DND-41 (cell line): ENCODE data around the gene CRTC3.
"Not testable (repeated sequence)": the region's sequence is repeated elsewhere in the genome, so short reads cannot be mapped to it uniquely, and the experiment has no call there.

Source experiments
- ATAC-seq: fragments of 200-7000 bp; cut with Tn5 transposase; 3 replicates; pipeline ENCODE4 v1.9.1; 2021; ENCODE audit warnings: low read depth; ENCODE audit not compliant: insufficient read depth
- DNase-seq: peaks from one replicate; pipeline ENCODE4 v3.0.0-alpha.2; 2020
- H2AFZ ChIP-seq: 2 replicates; pipeline ENCODE4 v1.6.0; 2012; ENCODE audit warnings: low read depth, low read length
- H3K27ac ChIP-seq: 2 replicates; pipeline ENCODE4 v1.5.1; 2012; ENCODE audit warnings: low read length, inconsistent platforms
- H3K27me3 ChIP-seq: fragments of 200-600 bp; sonication (generic); 2 replicates; pipeline ENCODE4 v1.6.0; 2012; ENCODE audit warnings: low read length, mild to moderate bottlenecking, inconsistent platforms; ENCODE audit not compliant: insufficient read depth, poor library complexity
- H3K36me3 ChIP-seq: 2 replicates; pipeline ENCODE4 v1.5.1; 2012; ENCODE audit warnings: low read length, inconsistent platforms; ENCODE audit not compliant: insufficient read depth
- H3K4me1 ChIP-seq: 2 replicates; pipeline ENCODE4 v1.5.1; 2012; ENCODE audit warnings: mild to moderate bottlenecking, low read length; ENCODE audit not compliant: insufficient read depth
- H3K4me2 ChIP-seq: 2 replicates; pipeline ENCODE4 v1.6.0; 2012; ENCODE audit warnings: mild to moderate bottlenecking, moderate library complexity, low read length, inconsistent platforms; ENCODE audit not compliant: insufficient read depth
- H3K4me3 ChIP-seq, 2 experiments: fragments of 200-600 bp in 1 of 2; shearing (Covaris generic) in 1 of 2; 2 replicates each; pipeline ENCODE4 v1.5.1; 2012 to 2016; ENCODE audit warnings: inconsistent platforms in 2 of 2, low read length in 2 of 2, mild to moderate bottlenecking in 2 of 2, low read depth in 1 of 2, moderate library complexity in 1 of 2
- H3K79me2 ChIP-seq: 2 replicates; pipeline ENCODE4 v1.6.0; 2012; ENCODE audit warnings: low read length, inconsistent platforms; ENCODE audit not compliant: insufficient read depth
- H3K9ac ChIP-seq: 2 replicates; pipeline ENCODE4 v1.6.0; 2012; ENCODE audit warnings: low read depth, mild to moderate bottlenecking, inconsistent platforms, low read length, moderate library complexity
- H3K9me3 ChIP-seq: 2 replicates; pipeline ENCODE4 v1.5.1; 2012; ENCODE audit warnings: low read length, moderate library complexity, mild to moderate bottlenecking, inconsistent platforms; ENCODE audit not compliant: insufficient read depth, severe bottlenecking
- H4K20me1 ChIP-seq: 2 replicates; pipeline ENCODE4 v1.6.0; 2012; ENCODE audit warnings: low read length; ENCODE audit not compliant: insufficient read depth
- EZH2 ChIP-seq: IDR thresholded peaks from 3 replicates; pipeline ENCODE4 v1.6.1; 2012; ENCODE audit warnings: borderline replicate concordance, low read depth, mild to moderate bottlenecking, moderate library complexity, low read length, inconsistent platforms; ENCODE audit not compliant: severe bottlenecking
- TF ChIP-seq, protein P1 (sequence below): IDR thresholded peaks from 2 replicates; pipeline ENCODE4 v1.5.1; 2012; ENCODE audit warnings: borderline replicate concordance, low read length, moderate library complexity, mild to moderate bottlenecking; ENCODE audit not compliant: poor library complexity, severe bottlenecking; ENCODE audit errors: extremely low read depth

CRTC3 gene

DNA sequence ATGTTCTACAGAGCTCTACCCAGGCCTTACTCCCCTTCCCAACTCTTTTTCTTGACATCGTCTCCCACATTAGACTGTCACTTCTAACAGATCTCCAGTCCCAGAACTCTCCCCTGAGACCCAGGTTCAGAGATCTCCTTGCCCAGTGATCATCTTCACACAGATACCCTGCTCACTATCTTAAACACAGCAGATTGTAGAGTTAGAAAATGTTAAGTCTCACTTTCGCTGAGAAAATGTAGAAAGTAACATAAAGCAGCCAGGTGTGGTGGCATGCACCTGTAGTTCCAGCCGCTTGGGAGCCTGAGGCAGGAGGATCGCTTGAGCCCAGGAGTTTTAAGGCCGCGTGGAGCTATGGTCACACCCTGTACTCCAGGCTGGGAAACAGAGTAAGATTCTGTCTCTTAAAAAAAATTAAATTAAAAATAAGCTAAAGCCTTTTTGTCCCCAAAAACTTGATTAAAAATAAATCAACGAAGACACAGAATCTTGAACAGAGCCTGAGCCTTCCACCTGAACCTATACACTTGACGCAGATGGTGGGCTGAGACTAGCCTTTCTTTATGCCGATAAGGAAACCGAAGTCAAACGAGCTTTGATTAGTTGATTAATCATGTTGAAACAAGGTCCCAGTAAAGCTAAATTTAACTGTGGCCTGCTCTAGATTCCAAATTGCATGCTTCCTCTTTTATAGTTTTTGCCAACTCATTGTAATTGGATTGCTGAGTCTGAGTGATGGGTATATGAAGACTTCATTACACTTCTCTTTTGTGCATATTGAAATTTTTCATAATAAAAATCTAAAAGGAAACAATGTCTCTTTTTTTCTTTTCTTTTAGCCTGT is 156.1 kb downstream of the CRTC3 start:
- ATAC-seq: peak; percentile 6; the same call in 1 of the 3 replicates
- no peak for DNase-seq
- H3K4me2 ChIP-seq: peak overlapping the region; percentile 24; the same call in 1 of the 2 replicates
- H3K27ac ChIP-seq: peak overlapping the region; percentile 87
- H3K9me3 ChIP-seq: no peaks in the 10 kb centered on the region
- H3K27me3 ChIP-seq: no peaks in the 10 kb centered on the region
- H3K79me2 ChIP-seq: no peaks in the 10 kb centered on the region
- TF ChIP-seq, protein P1, sequence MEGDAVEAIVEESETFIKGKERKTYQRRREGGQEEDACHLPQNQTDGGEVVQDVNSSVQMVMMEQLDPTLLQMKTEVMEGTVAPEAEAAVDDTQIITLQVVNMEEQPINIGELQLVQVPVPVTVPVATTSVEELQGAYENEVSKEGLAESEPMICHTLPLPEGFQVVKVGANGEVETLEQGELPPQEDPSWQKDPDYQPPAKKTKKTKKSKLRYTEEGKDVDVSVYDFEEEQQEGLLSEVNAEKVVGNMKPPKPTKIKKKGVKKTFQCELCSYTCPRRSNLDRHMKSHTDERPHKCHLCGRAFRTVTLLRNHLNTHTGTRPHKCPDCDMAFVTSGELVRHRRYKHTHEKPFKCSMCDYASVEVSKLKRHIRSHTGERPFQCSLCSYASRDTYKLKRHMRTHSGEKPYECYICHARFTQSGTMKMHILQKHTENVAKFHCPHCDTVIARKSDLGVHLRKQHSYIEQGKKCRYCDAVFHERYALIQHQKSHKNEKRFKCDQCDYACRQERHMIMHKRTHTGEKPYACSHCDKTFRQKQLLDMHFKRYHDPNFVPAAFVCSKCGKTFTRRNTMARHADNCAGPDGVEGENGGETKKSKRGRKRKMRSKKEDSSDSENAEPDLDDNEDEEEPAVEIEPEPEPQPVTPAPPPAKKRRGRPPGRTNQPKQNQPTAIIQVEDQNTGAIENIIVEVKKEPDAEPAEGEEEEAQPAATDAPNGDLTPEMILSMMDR: no peak
- TF ChIP-seq EZH2: no peak
- no peaks in the 10 kb centered on the region for H4K20me1 ChIP-seq
- peak overlapping the region; percentile 62 for H2AFZ ChIP-seq
- H3K4me3 ChIP-seq: no peak overlapping the region
- H3K9ac ChIP-seq: peak overlapping the region; percentile 43
- H3K36me3 ChIP-seq: no peaks in the 10 kb centered on the region
- H3K4me1 ChIP-seq: peaks cover 32% of the 10 kb centered on the region

DNA sequence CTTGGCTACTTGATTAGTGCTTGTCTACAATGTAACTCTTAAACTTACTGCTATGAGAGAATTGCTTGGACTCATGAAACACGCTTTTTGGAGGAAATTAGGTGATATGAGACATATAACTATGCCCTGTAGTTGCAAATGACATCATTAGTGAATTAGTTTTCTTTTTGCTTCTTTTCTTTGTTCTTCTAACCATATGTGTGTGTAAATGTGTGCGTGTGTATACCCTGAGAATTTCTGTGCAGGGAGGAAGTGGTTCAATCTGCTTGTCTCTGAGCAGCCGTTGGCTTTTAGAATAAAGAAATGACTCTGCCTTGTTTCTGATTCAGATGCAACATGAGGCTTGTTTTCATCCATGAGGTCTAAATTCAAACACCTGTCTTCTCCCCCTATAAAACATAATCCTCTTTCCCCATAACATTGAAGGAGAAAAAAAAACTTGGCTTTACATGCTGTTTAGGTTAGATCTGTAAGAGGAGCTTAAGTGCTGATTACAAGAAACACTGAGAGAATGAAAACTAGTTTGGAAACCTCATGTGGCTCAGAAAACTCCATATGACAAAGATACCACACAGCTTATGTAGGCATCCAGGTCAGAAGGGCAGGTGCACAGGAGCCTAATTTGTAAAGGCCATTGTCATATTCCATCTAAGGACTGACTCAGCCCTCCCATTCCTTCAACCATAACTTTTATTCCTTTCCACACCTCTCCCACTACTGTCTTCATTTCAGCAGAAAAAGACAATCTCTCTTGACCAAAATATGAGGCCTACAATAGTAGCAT is 156.9 kb downstream of the CRTC3 start:
- H3K27ac ChIP-seq: peak overlapping the region; percentile 87
- no peaks in the 10 kb centered on the region for H3K36me3 ChIP-seq
- H3K4me2 ChIP-seq: peak overlapping the region; percentile 24

DNA sequence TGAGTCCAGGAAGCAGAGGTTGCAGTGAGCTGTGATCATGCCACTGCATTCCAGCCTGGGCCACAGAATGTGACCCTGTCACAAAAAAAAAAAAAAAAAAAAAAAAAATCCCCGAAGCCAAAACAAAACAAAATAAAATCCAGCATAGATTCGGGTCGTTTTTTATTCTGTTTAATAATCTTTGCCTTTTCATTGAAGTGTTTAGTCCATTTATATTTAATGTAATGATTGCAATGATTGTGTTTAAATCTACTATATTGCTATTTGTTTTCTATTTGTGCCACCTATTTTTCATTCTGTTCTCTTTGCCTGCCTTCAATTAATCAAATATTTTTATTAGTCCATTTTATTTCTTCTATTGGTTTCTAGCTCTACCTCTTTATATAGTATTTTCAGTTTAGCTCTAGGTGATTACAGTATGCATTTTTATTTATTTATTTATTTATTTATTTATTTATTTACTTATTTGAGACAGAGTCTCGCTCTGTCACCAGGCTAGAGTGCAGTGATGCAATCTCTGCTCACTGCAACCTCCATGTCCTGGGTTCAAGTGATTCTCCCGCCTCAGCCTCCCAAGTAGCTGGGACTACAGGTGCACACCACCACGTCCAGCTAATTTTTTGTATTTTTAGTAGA is 159.7 kb downstream of the CRTC3 start:
- ATAC-seq, H4K20me1 ChIP-seq, H3K4me3 ChIP-seq, H3K9ac ChIP-seq, H3K79me2 ChIP-seq, H3K27ac ChIP-seq, H3K9me3 ChIP-seq, DNase-seq, H3K27me3 ChIP-seq, H3K36me3 ChIP-seq, H3K4me2 ChIP-seq, H2AFZ ChIP-seq: not testable (repeated sequence)
- H3K4me1 ChIP-seq: peaks cover 32% of the 10 kb centered on the region

More for the DNA sequence above, 156.9 kb downstream of the CRTC3 start:
- Histone ChIP-seq H3K9ac (peak overlapping the region; percentile 43), H3K79me2 (no peaks in the 10 kb centered on the region), H3K27me3 (no peaks in the 10 kb centered on the region), H3K4me1 (peaks cover 32% of the 10 kb centered on the region), H2AFZ (peak overlapping the region; percentile 62), H4K20me1 (no peaks in the 10 kb centered on the region), H3K9me3 (no peaks in the 10 kb centered on the region), H3K4me3 (no peak overlapping the region)
- no peak for TF ChIP-seq EZH2
- TF ChIP-seq, protein P1: no peak
- ATAC-seq (peak; percentile 95), DNase-seq (peak; percentile 62)
